HCT116 (cell line): ENCODE data around the gene CTXND1. TPM values are rescaled to one million over a fixed set of nuclear protein-coding genes. Genes with fewer than 3 reads are reported as not detected.

Experiments used
- ATAC-seq: fragments of 200-7000 bp; cut with Tn5 transposase; 2 replicates; pipeline ENCODE4 v1.9.1; 2020; ENCODE audit warnings: mild to moderate bottlenecking, moderate library complexity
- BruUV-seq: library from RNA; stranded (reverse); fragments of 400-500 nt; replicated peaks from 2 replicates; lab custom pipeline; 2021; lab: Mats Ljungman, UMichigan
- CTCF ChIA-PET: fragments of 300-600 bp; sonication (Branson Sonifier 250); formaldehyde crosslinking; loops from one replicate; lab custom pipeline; 2021; ENCODE audit warnings: antibody characterized with exemption; lab: Charles Lee
- POLR2A ChIA-PET: fragments of 300-600, 350-600 bp; sonication (Branson Sonifier 250); formaldehyde crosslinking; loops from one replicate; lab custom pipeline; 2021; ENCODE audit warnings: antibody characterized with exemption; lab: Charles Lee
- RAD21 ChIA-PET, 2 experiments: fragments of 300-600 bp; sonication (Branson Sonifier 250); formaldehyde crosslinking; loops; one replicate each; lab custom pipeline; 2023; ENCODE audit warnings: low total read pairs in 2 of 2; ENCODE audit not compliant: uncharacterized antibody in 2 of 2, unreplicated experiment in 2 of 2, low non-redundant PET in 1 of 2; lab: Charles Lee
- DNase-seq: peaks from one replicate; pipeline ENCODE4 v3.0.0-alpha.2; 2010; ENCODE audit warnings: low read depth, low spot score
- H2AFZ ChIP-seq: fragments of 200-600 bp; shearing (Covaris generic), sonication (generic); 2 replicates; pipeline ENCODE4 v1.6.1; 2017; ENCODE audit warnings: low read depth, mixed run types, mixed read lengths, antibody characterized with exemption, low read length; ENCODE audit not compliant: poor library complexity, severe bottlenecking
- H3K27ac ChIP-seq: 2 replicates; pipeline ENCODE4 v1.5.1; 2012; ENCODE audit warnings: low read depth, low read length
- H3K27me3 ChIP-seq: fragments of 200-600 bp; sonication (generic); 2 replicates; pipeline ENCODE4 v1.6.1; 2016; ENCODE audit warnings: mixed run types, low read length, mixed read lengths; ENCODE audit not compliant: insufficient read depth
- H3K36me3 ChIP-seq, 2 experiments: fragments of 200-500 bp in 1 of 2; fragments of 200-600 bp in 1 of 2; sonication (Bioruptor generic) in 1 of 2; sonication (generic) in 1 of 2; 2 replicates each; pipeline versions ENCODE4 v1.5.1 to v1.6.1; 2014 to 2016; ENCODE audit warnings: low read length in 2 of 2, inconsistent platforms in 1 of 2, mixed read lengths in 1 of 2, mixed run types in 1 of 2; ENCODE audit not compliant: insufficient read depth in 2 of 2, control insufficient read depth in 1 of 2
- H3K4me1 ChIP-seq, 2 experiments: fragments of 200-600 bp in 1 of 2; sonication (generic) in 1 of 2; 2 replicates each; pipeline versions ENCODE4 v1.5.1 to v1.6.1; 2012 to 2017; ENCODE audit warnings: low read length in 2 of 2, inconsistent platforms in 1 of 2, mild to moderate bottlenecking in 1 of 2, mixed read lengths in 1 of 2, mixed run types in 1 of 2, moderate library complexity in 1 of 2; ENCODE audit not compliant: insufficient read depth in 2 of 2, control insufficient read depth in 1 of 2
- H3K4me2 ChIP-seq: fragments of 200-600 bp; sonication (generic); 2 replicates; pipeline ENCODE4 v1.6.1; 2017; ENCODE audit warnings: mixed run types, low read length, mixed read lengths
- H3K4me3 ChIP-seq, 2 experiments: fragments of 200-600 bp in 1 of 2; sonication (generic) in 1 of 2; replicated peaks in 1 of 2; 2 replicates each; pipeline ENCODE4 v1.5.1; 2011 to 2016; ENCODE audit warnings: low read length in 2 of 2, control low read depth in 1 of 2, low read depth in 1 of 2, mild to moderate bottlenecking in 1 of 2, mixed read lengths in 1 of 2, mixed run types in 1 of 2
- H3K79me2 ChIP-seq: fragments of 200-600 bp; sonication (generic); 2 replicates; pipeline ENCODE4 v1.6.1; 2017; ENCODE audit warnings: mild to moderate bottlenecking, mixed run types, low read length, moderate library complexity, mixed read lengths; ENCODE audit not compliant: insufficient read depth
- H3K9ac ChIP-seq: fragments of 200-600 bp; sonication (generic); 2 replicates; pipeline ENCODE4 v1.6.1; 2016; ENCODE audit warnings: low read length, mixed read lengths
- H3K9me2 ChIP-seq: fragments of 200-600 bp; sonication (generic), shearing (Covaris generic); 2 replicates; pipeline ENCODE4 v1.6.1; 2017; ENCODE audit warnings: mixed run types, mild to moderate bottlenecking, moderate library complexity; ENCODE audit not compliant: insufficient read depth
- H3K9me3 ChIP-seq, 2 experiments: fragments of 200-500 bp in 1 of 2; fragments of 200-600 bp in 1 of 2; sonication (Bioruptor generic) in 1 of 2; sonication (generic) in 1 of 2; 2 replicates each; pipeline ENCODE4 v1.6.1; 2014 to 2017; ENCODE audit warnings: low read length in 2 of 2, mixed read lengths in 2 of 2, inconsistent platforms in 1 of 2, low read depth in 1 of 2, mild to moderate bottlenecking in 1 of 2, mixed run types in 1 of 2, moderate library complexity in 1 of 2; ENCODE audit not compliant: control insufficient read depth in 1 of 2, insufficient read depth in 1 of 2
- H4K20me1 ChIP-seq: fragments of 200-600 bp; sonication (generic), shearing (Covaris generic); 2 replicates; pipeline ENCODE4 v1.6.1; 2017; ENCODE audit warnings: mixed run types, mild to moderate bottlenecking, moderate library complexity; ENCODE audit not compliant: insufficient read depth
- EGR1 ChIP-seq: IDR thresholded peaks from 2 replicates; pipeline ENCODE4 v1.6.1; 2012; ENCODE audit warnings: low read depth
- RAD21 ChIP-seq: IDR thresholded peaks from 2 replicates; pipeline ENCODE4 v1.6.1; 2012; ENCODE audit warnings: low read depth, mild to moderate bottlenecking
- intact Hi-C: fragments of 100-400 bp; cut with micrococcal nuclease; formaldehyde crosslinking; loops from 2 replicates; pipeline ENCODE4 v1.10.0; 2022
- total RNA-seq: library from RNA; stranded (reverse); gene quantifications from one replicate; pipeline ENCODE4 v1.2.1, GENCODE V29; 2021; ENCODE audit not compliant: unreplicated experiment
- TF ChIP-seq, protein P1 (sequence below): IDR thresholded peaks from 2 replicates; pipeline ENCODE4 v1.6.1; 2012; ENCODE audit warnings: low read depth

The CTXND1 gene
- total RNA-seq, 1 experiment from 2014 or later = not detected

DNA sequence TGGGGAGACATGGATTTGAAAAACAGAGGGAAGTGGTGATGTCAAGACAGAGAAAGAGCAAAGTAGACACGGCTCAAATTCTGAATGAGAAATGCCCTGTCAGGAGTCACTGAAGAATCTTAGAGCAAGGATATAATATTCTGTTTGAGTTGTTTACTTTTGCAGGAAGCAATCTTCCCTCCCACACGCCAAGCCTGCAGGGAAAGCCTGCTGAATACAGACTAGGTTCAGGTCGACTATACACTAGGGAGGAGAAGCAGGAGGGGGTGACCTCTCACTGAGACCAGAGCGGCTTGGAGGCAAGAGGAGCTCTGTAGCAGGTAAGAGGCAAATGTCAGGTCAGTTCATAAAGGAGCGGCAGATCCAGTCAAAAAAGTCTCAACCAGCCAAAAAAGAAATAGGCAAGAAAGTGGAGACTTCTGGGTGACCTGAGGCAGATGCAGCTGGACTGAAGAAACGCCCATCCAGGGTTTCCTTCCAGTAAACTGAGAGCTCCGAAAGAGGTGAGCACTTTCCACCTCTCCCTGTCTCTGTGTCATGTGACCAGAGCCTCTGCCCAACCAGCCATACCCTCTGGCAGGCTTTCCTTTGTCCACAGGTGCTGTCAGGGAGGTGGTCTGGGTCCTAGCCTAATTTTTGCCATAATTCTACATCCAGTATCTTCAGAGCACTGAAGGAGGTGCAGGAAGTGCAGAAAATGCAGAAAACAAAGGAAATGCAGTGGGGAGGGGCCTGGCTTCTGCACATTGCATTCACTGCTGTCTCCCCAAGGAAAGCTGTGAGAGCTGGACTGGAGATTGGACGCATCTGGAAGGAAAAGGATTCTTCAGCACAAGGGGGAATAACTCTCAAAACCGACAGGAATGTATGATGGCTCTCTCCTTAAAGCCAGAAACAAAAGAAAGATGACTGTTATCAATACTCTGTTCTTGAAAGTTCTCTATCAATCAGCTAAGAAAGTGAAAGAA, 37.8 kb upstream of the CTXND1 start:
- Histone ChIP-seq H3K9me2 (no peaks in the 10 kb centered on the region), H3K4me1 (0 out of 4 replicates have a peak, but pooled peaks cover 0 to 2% of the 10 kb centered on the region in 2 experiments), H3K27me3 (0 out of 2 replicates have a peak, but pooled peaks cover 2% of the 10 kb centered on the region), H3K79me2 (no peaks in the 10 kb centered on the region), H2AFZ (no peak overlapping the region), H3K4me3 (no peak overlapping the region), H3K4me2 (no peak overlapping the region), H3K9me3 (no peaks in the 10 kb centered on the region), H3K27ac (no peak overlapping the region), H3K9ac (no peak overlapping the region), H3K36me3 (no peaks in the 10 kb centered on the region), H4K20me1 (no peaks in the 10 kb centered on the region)
- POLR2A ChIA-PET = no interaction called here
- no peak for TF ChIP-seq RAD21
- TF ChIP-seq, protein P1, sequence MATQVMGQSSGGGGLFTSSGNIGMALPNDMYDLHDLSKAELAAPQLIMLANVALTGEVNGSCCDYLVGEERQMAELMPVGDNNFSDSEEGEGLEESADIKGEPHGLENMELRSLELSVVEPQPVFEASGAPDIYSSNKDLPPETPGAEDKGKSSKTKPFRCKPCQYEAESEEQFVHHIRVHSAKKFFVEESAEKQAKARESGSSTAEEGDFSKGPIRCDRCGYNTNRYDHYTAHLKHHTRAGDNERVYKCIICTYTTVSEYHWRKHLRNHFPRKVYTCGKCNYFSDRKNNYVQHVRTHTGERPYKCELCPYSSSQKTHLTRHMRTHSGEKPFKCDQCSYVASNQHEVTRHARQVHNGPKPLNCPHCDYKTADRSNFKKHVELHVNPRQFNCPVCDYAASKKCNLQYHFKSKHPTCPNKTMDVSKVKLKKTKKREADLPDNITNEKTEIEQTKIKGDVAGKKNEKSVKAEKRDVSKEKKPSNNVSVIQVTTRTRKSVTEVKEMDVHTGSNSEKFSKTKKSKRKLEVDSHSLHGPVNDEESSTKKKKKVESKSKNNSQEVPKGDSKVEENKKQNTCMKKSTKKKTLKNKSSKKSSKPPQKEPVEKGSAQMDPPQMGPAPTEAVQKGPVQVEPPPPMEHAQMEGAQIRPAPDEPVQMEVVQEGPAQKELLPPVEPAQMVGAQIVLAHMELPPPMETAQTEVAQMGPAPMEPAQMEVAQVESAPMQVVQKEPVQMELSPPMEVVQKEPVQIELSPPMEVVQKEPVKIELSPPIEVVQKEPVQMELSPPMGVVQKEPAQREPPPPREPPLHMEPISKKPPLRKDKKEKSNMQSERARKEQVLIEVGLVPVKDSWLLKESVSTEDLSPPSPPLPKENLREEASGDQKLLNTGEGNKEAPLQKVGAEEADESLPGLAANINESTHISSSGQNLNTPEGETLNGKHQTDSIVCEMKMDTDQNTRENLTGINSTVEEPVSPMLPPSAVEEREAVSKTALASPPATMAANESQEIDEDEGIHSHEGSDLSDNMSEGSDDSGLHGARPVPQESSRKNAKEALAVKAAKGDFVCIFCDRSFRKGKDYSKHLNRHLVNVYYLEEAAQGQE = no peak
- no peak for TF ChIP-seq EGR1
- no peak for ATAC-seq
- DNase-seq = no peak
- CTCF ChIA-PET = no interaction called here
- BruUV-seq = no TSS peak
- intact Hi-C loops = no loop called here
- RAD21 ChIA-PET = no interaction called here
